Left ventricle myocardium inferior (tissue), 1 donor: Measurements from ENCODE around the gene HAUS2. TPM values are rescaled to one million over a fixed set of nuclear protein-coding genes. Genes with fewer than 3 reads are reported as not detected.

ENCODE experiments used
- DNase-seq: peaks from one replicate; pipeline ENCODE4 v3.0.0-alpha.2; 2020
- H3K27ac ChIP-seq: fragments of 200-600 bp; replicated peaks from 2 replicates; pipeline ENCODE4 v1.8.0; 2021
- H3K27me3 ChIP-seq: fragments of 200-600 bp; 2 replicates; pipeline ENCODE4 v1.8.0; 2021; ENCODE audit warnings: low read depth
- H3K36me3 ChIP-seq: fragments of 200-600 bp; 2 replicates; pipeline ENCODE4 v1.8.0; 2021
- H3K4me1 ChIP-seq: fragments of 200-600 bp; 2 replicates; pipeline ENCODE4 v1.8.0; 2021
- H3K4me3 ChIP-seq: fragments of 200-600 bp; 2 replicates; pipeline ENCODE4 v1.8.0; 2021; ENCODE audit warnings: mild to moderate bottlenecking, moderate library complexity
- H3K9me3 ChIP-seq: fragments of 200-600 bp; replicated peaks from 2 replicates; pipeline ENCODE4 v1.8.0; 2021
- CTCF ChIP-seq: fragments of 200-600 bp; IDR thresholded peaks from 2 replicates; pipeline ENCODE4 v1.8.0; 2021; ENCODE audit warnings: antibody characterized with exemption, mild to moderate bottlenecking, borderline replicate concordance
- intact Hi-C: fragments of 100-400 bp; cut with micrococcal nuclease; formaldehyde crosslinking; loops from one replicate; pipeline ENCODE4 v1.11.0; 2022
- total RNA-seq: library from RNA; stranded (reverse); fragmentation: NEBNext Ultra II Directional; extraction: Animal tissue kit (Norgen Biotek cat#: 25700); gene quantifications from one replicate; pipeline ENCODE4 v1.2.1, GENCODE V29; 2021
- donor health status: DM: no; HTN: yes; CAD: no; lungs with severe emphysema.

The HAUS2 gene
- total RNA-seq, 1 donor from 2014 or later, result 9.9 TPM

- Histone ChIP-seq H3K27me3 (no peaks in the 10 kb centered on the region), H3K27ac (no peak overlapping the region), H3K4me3 (no peak overlapping the region), H3K36me3 (no peaks in the 10 kb centered on the region), H3K4me1 (peaks cover 42% of the 10 kb centered on the region), H3K9me3 (no peaks in the 10 kb centered on the region)
- no peak for TF ChIP-seq CTCF
- DNase-seq, result no peak
- intact Hi-C loops, result no loop called here
Observed at GRCh38 chr15:42612367-42612912, 63.8 kb downstream of the HAUS2 start.

GRCh38 chr15:42616107-42616506 is 67.5 kb downstream of the HAUS2 start:
- TF ChIP-seq CTCF, result no peak
- Histone ChIP-seq H3K9me3 (no peaks in the 10 kb centered on the region), H3K36me3 (peaks cover 6% of the 10 kb centered on the region), H3K4me3 (no peak overlapping the region), H3K4me1 (peaks cover 11% of the 10 kb centered on the region), H3K27ac (peak overlapping the region; percentile 20), H3K27me3 (no peaks in the 10 kb centered on the region)
- intact Hi-C loops, result no loop called here
- no peak for DNase-seq

Other genes with a start within 250 kb of the HAUS2 start
- gene CAPN3, start 189.3 kb upstream of the HAUS2 start, total RNA-seq, result 6.0 TPM
- gene ZNF106, start 57.7 kb upstream of the HAUS2 start, total RNA-seq, result 680 TPM
- gene SNAP23, start 53.2 kb upstream of the HAUS2 start, total RNA-seq, result 34.1 TPM
- 15.0 TPM for gene LRRC57, start within 50 bp of the HAUS2 start, total RNA-seq
- gene STARD9, start 26.8 kb downstream of the HAUS2 start, total RNA-seq, result 4.9 TPM
- 6.2 TPM for gene CDAN1, start 188.3 kb downstream of the HAUS2 start, total RNA-seq